ENCODE results near the gene SOS2.
"Not testable (repeated sequence)": the region's sequence is repeated elsewhere in the genome, so short reads cannot be mapped to it uniquely, and the experiment has no call there.

Gene SOS2

GRCh38 chr14:50083467-50084337, 147.7 kb downstream of the SOS2 start:
- DNase-seq, result peak; percentile 44 to 93

DNA sequence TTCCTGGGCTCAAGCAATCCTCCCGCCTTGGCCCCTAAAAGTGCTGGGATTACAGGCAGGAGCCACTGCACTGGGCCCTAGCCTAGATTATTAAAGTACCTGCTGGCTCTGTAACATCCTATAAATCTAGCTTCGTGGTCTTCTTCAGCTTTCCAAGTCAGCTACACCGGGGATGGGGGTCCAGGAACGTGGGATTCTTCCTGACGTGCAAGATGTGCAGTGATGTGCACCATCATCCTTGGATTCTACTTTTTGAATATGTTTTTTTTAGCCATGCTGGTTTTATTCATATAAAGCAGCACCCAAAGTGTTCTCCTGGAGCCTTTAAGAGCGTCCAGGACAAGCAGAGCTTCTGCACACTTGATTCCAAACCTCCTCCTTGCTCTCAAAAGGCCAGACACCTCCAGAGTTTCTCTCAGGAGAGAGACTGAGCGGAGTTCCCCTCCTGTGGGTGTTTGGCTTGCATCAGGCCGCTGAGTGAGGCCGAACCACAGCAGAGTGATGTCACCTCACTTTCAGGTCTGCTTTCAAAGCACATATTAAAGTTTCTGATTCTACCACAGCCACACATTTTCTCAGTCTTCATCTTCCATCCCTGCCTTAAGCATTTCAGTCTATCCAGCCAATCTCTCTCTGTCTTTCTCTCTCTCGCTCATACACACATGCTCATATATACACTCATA, 148.5 kb downstream of the SOS2 start:
- peak; percentile 81 to 95 for DNase-seq

DNA sequence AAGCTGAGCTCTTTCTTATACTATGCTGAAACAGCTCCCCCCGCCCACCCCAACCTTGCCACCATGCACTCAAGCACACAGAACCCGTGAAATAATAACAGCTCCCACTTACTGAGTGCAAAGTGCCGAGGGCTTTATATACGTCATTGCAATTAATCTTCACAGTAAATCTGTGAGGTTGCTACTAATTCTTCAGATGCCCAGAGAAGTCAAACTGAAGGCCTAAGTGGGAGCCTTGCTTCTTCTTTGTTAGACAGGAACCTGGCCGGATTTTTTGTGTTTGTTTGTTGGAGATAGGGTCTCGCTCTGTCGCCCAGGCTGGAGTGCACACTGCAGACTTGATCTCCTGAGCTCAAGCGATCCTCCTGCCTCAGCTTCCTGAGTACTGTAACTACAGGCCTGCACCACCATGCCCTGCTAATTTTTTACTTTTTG, 149.1 kb downstream of the SOS2 start:
- no peak for DNase-seq

DNA sequence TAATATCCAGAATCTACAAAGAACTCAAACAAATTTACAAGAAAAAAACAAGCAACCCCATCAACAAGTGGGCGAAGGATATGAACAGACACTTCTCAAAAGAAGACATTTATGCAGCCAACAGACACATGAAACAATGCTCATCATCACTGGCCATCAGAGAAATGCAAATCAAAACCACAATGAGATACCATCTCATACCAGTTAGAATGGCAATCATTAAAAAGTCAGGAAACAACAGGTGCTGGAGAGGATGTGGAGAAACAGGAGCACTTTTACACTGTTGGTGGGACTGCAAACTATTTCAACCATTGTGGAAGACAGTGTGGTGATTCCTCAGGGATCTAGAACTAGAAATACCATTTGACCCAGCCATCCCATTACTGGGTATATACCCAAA, 152.3 kb downstream of the SOS2 start:
- not testable (repeated sequence) for DNase-seq

DNA sequence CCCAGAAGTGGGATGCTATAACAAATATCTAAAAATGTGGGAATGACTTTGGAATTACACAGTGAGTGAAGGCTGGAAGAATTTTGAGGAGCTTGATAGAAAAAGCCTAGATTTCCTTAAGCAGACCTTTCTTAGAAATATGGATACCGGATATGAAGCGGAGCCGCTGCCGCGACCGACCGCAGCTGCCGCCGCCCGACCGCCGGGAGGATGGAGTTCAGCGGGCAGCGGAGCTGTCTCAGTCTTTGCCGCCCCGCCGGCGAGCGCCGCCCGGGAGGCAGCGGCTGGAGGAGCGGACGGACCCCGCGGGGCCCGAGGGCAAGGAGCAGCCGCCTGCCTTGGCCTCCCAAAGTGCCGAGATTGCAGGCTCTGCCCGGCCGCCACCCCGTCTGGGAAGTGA, 157.7 kb downstream of the SOS2 start:
- DNase-seq, result not testable (repeated sequence)

GRCh38 chr14:50072395-50072794, 159.0 kb downstream of the SOS2 start:
- no peak for DNase-seq

DNA sequence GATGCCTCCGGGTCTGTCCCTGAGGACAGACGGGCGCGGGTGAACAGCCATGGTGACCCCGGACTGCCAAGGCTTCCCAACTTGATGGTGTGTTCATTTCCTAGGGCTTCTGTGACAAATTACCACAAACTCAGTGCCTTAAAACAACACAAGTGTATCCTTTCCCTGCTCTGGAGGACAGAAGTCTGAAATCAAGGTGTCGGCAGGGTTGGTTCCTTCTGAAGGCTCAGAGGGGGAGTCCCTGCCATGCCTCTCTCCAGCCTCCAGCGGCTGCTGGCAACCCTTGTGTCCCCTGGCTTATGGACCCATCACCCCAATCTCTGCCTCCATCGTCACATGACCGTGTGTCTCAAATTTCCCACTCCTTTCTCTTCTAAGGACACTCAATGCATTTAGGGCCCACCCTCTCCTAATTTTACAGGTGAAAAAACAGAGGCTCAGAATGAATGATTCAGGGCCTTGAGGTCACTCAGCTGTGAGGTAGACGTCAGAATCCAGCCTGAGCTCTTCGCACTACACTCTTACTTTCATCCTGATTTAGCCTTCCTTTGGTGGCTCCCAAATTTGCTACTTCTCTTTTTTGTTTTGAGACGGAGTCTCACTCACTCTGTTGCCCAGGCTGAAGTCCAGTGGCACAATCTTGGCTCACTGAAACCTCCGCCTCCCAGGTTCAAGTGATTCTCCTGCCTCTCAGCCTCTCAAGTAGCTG, 160.4 kb downstream of the SOS2 start:
- DNase-seq, result no peak

DNA sequence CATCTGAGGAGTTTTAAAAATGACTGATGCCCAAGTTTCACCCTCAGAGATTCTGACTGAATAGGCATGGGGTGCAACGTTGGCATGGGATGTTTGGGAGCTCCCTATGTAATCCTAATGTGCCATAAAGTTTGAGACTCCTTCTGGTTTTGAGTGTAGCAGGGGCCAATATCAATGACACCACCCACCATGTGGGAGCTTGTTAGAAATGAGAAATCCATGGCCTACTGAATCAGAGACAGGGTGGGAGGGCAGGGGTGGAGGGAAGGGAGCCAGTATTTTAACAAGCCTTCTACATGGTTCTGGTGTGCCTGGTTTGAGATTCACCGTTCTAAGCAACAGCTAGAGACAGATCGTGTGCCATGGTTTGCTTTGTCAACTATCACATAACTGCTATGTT, 161.1 kb downstream of the SOS2 start:
- DNase-seq, result no peak

DNA sequence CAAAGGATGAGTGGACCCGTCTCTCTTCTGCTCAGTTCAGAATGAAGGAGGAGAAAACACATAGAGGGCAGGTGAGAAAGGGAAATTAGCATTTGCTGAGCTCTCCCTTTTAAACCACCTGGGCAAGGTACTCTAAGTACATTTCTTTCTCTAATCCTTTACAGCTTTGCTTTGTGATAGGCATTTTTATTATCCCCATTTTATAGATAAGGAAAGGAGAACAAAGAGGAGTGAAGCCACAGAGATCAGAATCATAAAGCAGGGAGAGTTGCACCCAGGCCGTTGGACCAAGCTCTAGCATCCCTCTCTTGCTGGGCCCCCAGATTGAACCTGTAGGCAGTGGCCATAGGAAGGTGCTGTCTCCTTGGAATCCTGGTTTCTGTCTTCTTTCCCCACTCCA, 162.1 kb downstream of the SOS2 start:
- no peak for DNase-seq

GRCh38 chr14:50068496-50068895, 162.9 kb downstream of the SOS2 start:
- DNase-seq, result no peak

GRCh38 chr14:50067723-50068495, 163.5 kb downstream of the SOS2 start:
- DNase-seq, result no peak

Data from inflammatory macrophage treated with lipopolysaccharide for 1 hour (primary cell).